Stimulated activated CD4-positive, alpha-beta T cell treated with anti-CD3 and anti-CD28 coated beads, Interleukin-2, amount 100 ng/mL, for 4 hours (primary cell): ENCODE measurements around the gene IL22RA1.

ENCODE experiments used
- DNase-seq: peaks from one replicate; pipeline ENCODE4 v3.0.0-alpha.2; 2020; ENCODE audit warnings: low read depth

Gene IL22RA1

GRCh38 chr1:24142546-24143534 lies at the start of gene IL22RA1:
IL22RA1 (minus strand) TSS chr1:24143140; CDS start chr1:24143082, 58 bp downstream.
- DNase-seq = no peak

GRCh38 chr1:24191860-24192259 lies 48.9 kb upstream of the IL22RA1 start:
- no peak for DNase-seq

- no peak for DNase-seq
Observed at GRCh38 chr1:24190983-24191461, 48.1 kb upstream of the IL22RA1 start.

DNA sequence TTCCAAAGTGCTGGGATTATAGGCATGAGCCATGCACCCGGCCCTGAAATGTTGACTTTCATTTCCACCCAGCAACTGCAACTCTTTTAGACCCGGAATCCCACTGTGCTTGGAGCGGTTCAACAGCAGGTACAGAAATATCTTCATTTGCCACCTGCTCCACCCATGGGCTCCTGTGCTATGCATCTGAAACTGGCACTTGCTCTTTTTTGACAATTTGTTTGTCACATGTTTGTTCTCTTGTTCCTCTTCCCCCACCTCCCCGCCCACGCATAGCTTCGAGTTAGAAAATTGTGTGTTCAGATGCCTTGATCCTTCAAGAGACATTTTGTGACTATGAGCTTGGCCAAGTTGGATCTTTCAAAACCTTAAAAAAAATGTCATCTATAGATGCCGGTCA lies 46.6 kb upstream of the IL22RA1 start:
- DNase-seq = peak; percentile 37

- peak; percentile 68 for DNase-seq
Observed at GRCh38 chr1:24186993-24187790, 44.3 kb upstream of the IL22RA1 start, which contains the start of gene IFNLR1. IFNLR1 (minus strand) TSS chr1:24187289; CDS start chr1:24187248, 41 bp downstream.

DNA sequence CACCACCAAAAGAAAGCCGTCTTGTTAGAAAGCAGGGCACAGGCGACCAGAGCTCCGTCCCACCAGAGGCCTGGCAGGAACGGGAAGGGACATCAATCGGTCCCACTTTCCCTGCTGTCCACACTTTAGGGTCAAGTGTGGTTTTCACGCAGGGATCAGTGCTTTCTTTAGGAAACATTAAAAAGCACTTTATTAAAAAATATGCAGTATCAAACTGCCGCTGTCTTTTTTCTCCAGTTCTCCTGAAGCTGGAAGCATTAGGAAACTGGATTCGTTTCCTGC lies 43.7 kb upstream of the IL22RA1 start:
- DNase-seq = no peak

- DNase-seq = no peak
Observed at GRCh38 chr1:24186031-24186710, 43.2 kb upstream of the IL22RA1 start.

- no peak for DNase-seq
Observed at GRCh38 chr1:24185076-24185475, 42.1 kb upstream of the IL22RA1 start.

GRCh38 chr1:24182061-24182460 lies 39.1 kb upstream of the IL22RA1 start:
- DNase-seq = no peak

- DNase-seq = no peak
Observed at GRCh38 chr1:24181619-24182018, 38.7 kb upstream of the IL22RA1 start.

- DNase-seq = no peak
Observed at GRCh38 chr1:24180676-24181075, 37.7 kb upstream of the IL22RA1 start.

GRCh38 chr1:24179251-24179840 lies 36.4 kb upstream of the IL22RA1 start:
- no peak for DNase-seq

DNA sequence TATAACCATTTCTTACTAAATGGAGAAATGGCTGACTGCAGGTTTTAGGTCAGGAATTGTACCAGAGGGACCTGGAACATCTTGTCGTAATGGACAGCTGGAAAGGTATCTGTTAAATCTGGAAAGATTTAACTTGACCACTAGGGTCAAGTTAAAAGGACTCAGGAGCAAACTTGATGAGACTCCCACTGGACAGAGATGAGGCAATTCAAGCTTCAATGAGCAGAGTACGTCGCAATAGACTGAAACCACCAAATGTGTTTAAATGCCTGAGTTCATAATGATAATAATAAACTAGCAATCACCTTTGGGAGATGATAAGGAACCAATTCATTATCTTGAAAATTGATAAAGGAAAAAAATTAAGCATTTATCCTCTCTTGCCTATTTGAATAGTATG lies 35.5 kb upstream of the IL22RA1 start:
- no peak for DNase-seq

- DNase-seq = no peak
Observed at GRCh38 chr1:24177161-24177560, 34.2 kb upstream of the IL22RA1 start.

DNA sequence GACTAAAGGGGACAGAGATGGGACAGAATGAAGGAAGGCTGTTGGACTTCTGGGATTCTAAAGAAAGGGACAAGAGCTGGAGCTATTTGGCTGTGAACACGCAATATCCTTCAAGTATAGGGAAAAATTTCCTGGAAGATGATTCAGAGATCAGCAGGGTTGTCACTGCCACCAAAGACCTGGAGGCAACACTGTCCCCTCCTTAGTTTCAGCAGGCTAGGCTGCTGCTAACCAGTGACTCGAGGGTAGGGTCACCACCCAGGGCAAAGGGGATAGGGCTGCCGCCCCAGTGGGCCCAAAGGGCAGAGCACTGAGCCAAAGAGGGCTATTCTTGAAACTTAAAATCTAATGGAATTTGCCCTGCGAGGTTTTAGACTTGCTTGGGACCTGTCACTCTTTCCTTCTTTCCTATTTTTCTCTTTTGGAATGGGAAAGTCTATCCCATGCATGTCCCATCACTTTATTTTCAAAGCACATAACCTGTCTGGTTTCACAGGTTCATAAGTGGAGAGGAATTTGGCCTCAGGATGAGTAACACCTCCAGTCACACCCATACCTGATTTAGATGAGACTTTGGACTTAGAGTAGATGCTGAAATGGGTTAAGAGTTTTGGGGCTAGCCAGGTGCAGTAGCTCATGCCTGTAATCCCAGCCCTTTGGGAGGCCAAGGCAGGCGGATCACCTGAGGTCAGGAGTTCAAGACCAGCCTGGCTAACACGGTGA lies 32.3 kb upstream of the IL22RA1 start:
- DNase-seq = no peak

DNA sequence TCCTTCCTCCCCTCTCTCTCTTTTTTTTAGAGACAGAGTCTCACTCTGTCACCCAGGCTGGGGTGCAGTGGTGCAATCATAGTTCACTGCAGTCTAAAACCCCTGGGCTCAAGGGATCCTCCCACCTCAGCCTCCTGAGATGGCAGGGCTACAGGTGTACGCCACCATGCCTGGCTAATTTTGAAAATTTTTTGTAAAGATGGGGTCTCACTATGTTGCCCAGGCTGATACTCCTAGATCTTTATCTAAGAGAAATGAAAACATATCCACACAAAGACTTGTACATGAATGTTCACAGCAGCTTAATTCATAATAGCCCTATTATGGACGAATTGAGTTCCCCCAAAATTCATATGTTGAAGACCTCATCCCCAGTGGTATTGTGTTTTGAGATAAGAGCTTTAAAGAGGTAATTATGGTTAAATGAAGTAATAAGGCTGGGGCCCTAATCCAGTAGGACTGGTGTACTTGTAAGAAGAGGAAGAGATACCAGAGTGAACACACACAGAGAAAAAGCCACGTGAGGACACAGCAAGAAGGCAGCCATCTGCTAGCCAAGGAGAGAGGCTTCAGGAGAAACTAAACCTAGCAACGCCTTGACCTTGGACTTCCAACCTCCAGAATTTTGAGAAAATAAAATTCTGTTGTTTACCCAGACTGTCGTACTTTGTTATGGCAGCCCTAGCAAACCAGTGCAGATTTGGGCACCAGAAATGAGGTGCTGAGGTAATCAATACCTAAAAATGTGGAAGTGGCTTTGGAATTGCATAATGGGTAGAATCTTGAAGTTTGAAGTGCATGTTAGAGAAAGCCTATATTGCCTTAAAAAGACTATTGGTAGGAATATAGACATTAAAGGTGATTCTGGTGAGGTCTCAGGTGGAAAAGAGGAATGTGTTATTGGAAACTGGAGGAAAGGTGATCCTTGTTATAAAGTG lies 31.0 kb upstream of the IL22RA1 start:
- DNase-seq = no peak

GRCh38 chr1:24172598-24172997 lies 29.7 kb upstream of the IL22RA1 start:
- no peak for DNase-seq

- DNase-seq = no peak
Observed at GRCh38 chr1:24169286-24169685, 26.3 kb upstream of the IL22RA1 start.

GRCh38 chr1:24168245-24168644 lies 25.3 kb upstream of the IL22RA1 start:
- no peak for DNase-seq

DNA sequence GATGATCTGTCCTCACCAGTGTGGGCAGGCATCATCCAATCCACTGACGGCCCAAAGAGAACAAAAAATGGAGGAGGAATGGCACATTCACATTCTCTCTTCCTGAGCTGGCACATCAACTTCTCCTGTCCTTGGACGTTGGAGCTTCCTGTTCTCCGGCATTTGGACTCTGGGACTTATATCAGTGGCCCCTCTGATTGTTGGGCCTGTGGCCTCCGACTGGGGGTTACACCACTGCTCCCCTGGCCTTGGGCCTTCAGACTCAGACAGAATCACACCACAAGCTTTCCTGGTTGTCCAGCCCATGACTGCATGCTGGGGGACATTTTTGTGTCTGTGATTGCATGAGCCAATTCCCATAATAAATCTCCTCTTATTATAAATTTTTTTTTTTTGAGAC lies 24.1 kb upstream of the IL22RA1 start:
- DNase-seq = no peak
